ENCODE measurements around the gene MCM7.

MCM7 gene

DNA sequence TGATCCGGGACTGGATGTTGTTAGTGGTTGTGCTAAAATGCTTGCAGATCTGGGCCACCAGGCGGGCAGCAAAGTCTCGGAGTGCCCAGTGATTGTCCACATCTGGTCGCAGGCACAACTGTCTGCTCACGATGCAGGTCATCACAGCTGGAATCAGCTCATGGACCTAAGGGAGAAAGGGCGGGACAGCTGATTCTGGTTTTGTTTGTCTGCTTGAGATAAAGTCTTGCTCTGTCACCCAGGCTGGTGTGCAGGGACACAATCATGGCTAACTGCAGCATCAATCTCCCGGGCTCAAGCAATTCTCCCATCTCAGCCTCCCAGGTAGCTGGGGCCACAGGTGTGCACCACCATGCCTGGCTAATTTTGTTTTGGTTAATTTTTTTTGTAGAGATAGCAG lies 10.0 kb upstream of the MCM7 start:
- Histone ChIP-seq H2BK120ac (ENCODE audit: low read depth, low read length) (no peak overlapping the region), H4K8ac (ENCODE audit: low read depth, low read length) (no peak overlapping the region), H2BK15ac (ENCODE audit: low read length) (no peak overlapping the region), H2BK5ac (ENCODE audit: low read length) (no peak overlapping the region), H3K36me3 (replicated peaks in 1 of 2; ENCODE audit: control insufficient read depth in 2 of 2, insufficient read depth in 2 of 2, low read length in 2 of 2) (peaks cover 55 to 87% of the 10 kb centered on the region in 2 donors), H3K9ac (ENCODE audit: low read depth, low read length, poor library complexity) (no peak overlapping the region), H3K14ac (ENCODE audit: low read length) (no peak overlapping the region), H3K4me3 (ENCODE audit: low read length in 2 of 2) (no peak overlapping the region), H2AFZ (ENCODE audit: low read length) (no peak overlapping the region), H3K9me3 (replicated peaks in 1 of 2; ENCODE audit: control insufficient read depth in 2 of 2, insufficient read depth in 1 of 2, low read depth in 1 of 2, low read length in 2 of 2) (peaks cover 0 to 2% of the 10 kb centered on the region in 2 donors), H3K4me1 (ENCODE audit: control insufficient read depth in 2 of 2, insufficient read depth in 1 of 2, low read depth in 1 of 2, low read length in 2 of 2) (no peaks in the 10 kb centered on the region), H3K27me3 (ENCODE audit: control insufficient read depth in 3 of 3, insufficient read depth in 3 of 3, low read depth in 1 of 3, low read length in 3 of 3) (no peaks in the 10 kb centered on the region), H3K23ac (ENCODE audit: low read depth, low read length, poor library complexity) (no peak overlapping the region), H3K27ac (replicated peaks; ENCODE audit: low read length) (no peak overlapping the region), H3K4me2 (ENCODE audit: insufficient read depth, low read length, poor library complexity, severe bottlenecking) (no peak overlapping the region), H3K4ac (ENCODE audit: low read length) (no peak overlapping the region), H4K91ac (ENCODE audit: low read depth, low read length, poor library complexity) (no peak overlapping the region), H2BK12ac (ENCODE audit: low read length) (no peak overlapping the region), H2AK5ac (ENCODE audit: low read depth, low read length) (no peak overlapping the region), H3K18ac (ENCODE audit: low read length) (no peak overlapping the region), H3K79me1 (ENCODE audit: low read depth, low read length) (peaks cover 3% of the 10 kb centered on the region)
- WGBS, 2 donors (ENCODE audit: extremely low coverage in 2 of 2, insufficient read length in 2 of 2, insufficient replicate concordance in 1 of 2): no CpG with 5 or more reads among the region's 7 CpGs
- DNase-seq (ENCODE audit: low spot score): no peak

- H2BK12ac ChIP-seq (ENCODE audit: low read length): no peak overlapping the region
- no peak overlapping the region for H3K18ac ChIP-seq (ENCODE audit: low read length)
- H3K27ac ChIP-seq (replicated peaks; ENCODE audit: low read length): no peak overlapping the region
- H4K8ac ChIP-seq (ENCODE audit: low read depth, low read length): peak overlapping the region; percentile 82
- no peak overlapping the region for H3K14ac ChIP-seq (ENCODE audit: low read length)
- DNase-seq (ENCODE audit: low spot score): no peak
- no peak overlapping the region for H2BK120ac ChIP-seq (ENCODE audit: low read depth, low read length)
- no peak overlapping the region for H2AK5ac ChIP-seq (ENCODE audit: low read depth, low read length)
- H3K4ac ChIP-seq (ENCODE audit: low read length): no peak overlapping the region
- WGBS, 2 donors (ENCODE audit: extremely low coverage in 2 of 2, insufficient read length in 2 of 2, insufficient replicate concordance in 1 of 2): no CpG with 5 or more reads among the region's 12 CpGs
- H2AFZ ChIP-seq (ENCODE audit: low read length): no peak overlapping the region
- no peak overlapping the region for H3K4me2 ChIP-seq (ENCODE audit: insufficient read depth, low read length, poor library complexity, severe bottlenecking)
- H3K4me1 ChIP-seq (ENCODE audit: control insufficient read depth in 2 of 2, insufficient read depth in 1 of 2, low read depth in 1 of 2, low read length in 2 of 2): no peaks in the 10 kb centered on the region
- H3K4me3 ChIP-seq (ENCODE audit: low read length in 2 of 2): no peak overlapping the region
- no peak overlapping the region for H4K91ac ChIP-seq (ENCODE audit: low read depth, low read length, poor library complexity)
- H3K9ac ChIP-seq (ENCODE audit: low read depth, low read length, poor library complexity): no peak overlapping the region
- H3K23ac ChIP-seq (ENCODE audit: low read depth, low read length, poor library complexity): no peak overlapping the region
- peaks cover 0 to 2% of the 10 kb centered on the region in 2 donors for H3K9me3 ChIP-seq (replicated peaks in 1 of 2; ENCODE audit: control insufficient read depth in 2 of 2, insufficient read depth in 1 of 2, low read depth in 1 of 2, low read length in 2 of 2)
- peaks cover 3% of the 10 kb centered on the region for H3K79me1 ChIP-seq (ENCODE audit: low read depth, low read length)
- no peak overlapping the region for H2BK15ac ChIP-seq (ENCODE audit: low read length)
- H3K36me3 ChIP-seq (replicated peaks in 1 of 2; ENCODE audit: control insufficient read depth in 2 of 2, insufficient read depth in 2 of 2, low read length in 2 of 2): peaks cover 58 to 95% of the 10 kb centered on the region in 2 donors
- no peak overlapping the region for H2BK5ac ChIP-seq (ENCODE audit: low read length)
- no peaks in the 10 kb centered on the region for H3K27me3 ChIP-seq (ENCODE audit: control insufficient read depth in 3 of 3, insufficient read depth in 3 of 3, low read depth in 1 of 3, low read length in 3 of 3)
Observed at GRCh38 chr7:100109521-100110163, 8.4 kb upstream of the MCM7 start.

GRCh38 chr7:100107890-100108289 lies 6.7 kb upstream of the MCM7 start:
- H2BK5ac ChIP-seq (ENCODE audit: low read length): peak overlapping the region; percentile 75
- no peak overlapping the region for H2BK120ac ChIP-seq (ENCODE audit: low read depth, low read length)
- H3K27ac ChIP-seq (replicated peaks; ENCODE audit: low read length): no peak overlapping the region

DNA sequence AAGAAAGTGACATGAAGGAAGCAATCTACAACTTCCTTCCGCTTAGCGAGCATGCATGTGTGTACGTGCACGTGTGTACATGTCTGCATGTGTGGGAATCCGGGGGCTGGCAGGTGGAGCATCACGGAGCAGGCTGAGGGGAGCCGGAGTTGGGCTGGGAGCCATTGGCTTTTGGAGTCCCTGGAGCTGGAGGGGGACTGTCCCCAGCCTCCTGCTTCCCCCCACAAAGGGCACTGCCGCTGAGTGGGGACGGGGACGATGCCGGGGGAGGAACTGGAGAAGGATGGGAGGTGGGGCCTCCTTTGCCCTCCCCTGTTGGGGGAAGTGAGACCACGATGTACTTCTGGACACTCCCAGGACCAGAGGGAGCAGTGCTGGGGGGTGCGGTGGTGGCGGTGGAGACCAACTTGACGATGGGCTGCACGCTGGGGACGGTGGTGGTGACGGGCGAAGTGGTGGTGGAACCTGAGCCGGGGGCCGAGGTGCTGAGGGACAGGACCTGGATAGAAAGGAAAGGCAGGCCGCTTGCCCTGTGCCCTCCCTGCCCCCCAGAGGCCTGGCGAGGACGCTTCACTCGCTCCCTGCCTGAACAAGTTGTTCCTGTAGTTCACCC lies 6.0 kb upstream of the MCM7 start:
- no peak overlapping the region for H3K18ac ChIP-seq (ENCODE audit: low read length)
- H2BK5ac ChIP-seq (ENCODE audit: low read length): no peak overlapping the region
- H2AK5ac ChIP-seq (ENCODE audit: low read depth, low read length): no peak overlapping the region
- no peak overlapping the region for H3K9ac ChIP-seq (ENCODE audit: low read depth, low read length, poor library complexity)
- no peak overlapping the region for H2BK15ac ChIP-seq (ENCODE audit: low read length)
- H3K4me3 ChIP-seq (ENCODE audit: low read length in 2 of 2): no peak overlapping the region
- H3K79me1 ChIP-seq (ENCODE audit: low read depth, low read length): no peaks in the 10 kb centered on the region
- no peak overlapping the region for H2BK120ac ChIP-seq (ENCODE audit: low read depth, low read length)
- no peak overlapping the region for H3K27ac ChIP-seq (replicated peaks; ENCODE audit: low read length)
- WGBS, 2 donors (ENCODE audit: extremely low coverage in 2 of 2, insufficient read length in 2 of 2, insufficient replicate concordance in 1 of 2): no CpG with 5 or more reads among the region's 25 CpGs
- peaks cover 0 to 2% of the 10 kb centered on the region in 2 donors for H3K9me3 ChIP-seq (replicated peaks in 1 of 2; ENCODE audit: control insufficient read depth in 2 of 2, insufficient read depth in 1 of 2, low read depth in 1 of 2, low read length in 2 of 2)
- no peak overlapping the region for H4K91ac ChIP-seq (ENCODE audit: low read depth, low read length, poor library complexity)
- H3K4ac ChIP-seq (ENCODE audit: low read length): no peak overlapping the region
- H3K4me2 ChIP-seq (ENCODE audit: insufficient read depth, low read length, poor library complexity, severe bottlenecking): no peak overlapping the region
- peaks cover 47 to 86% of the 10 kb centered on the region in 2 donors for H3K36me3 ChIP-seq (replicated peaks in 1 of 2; ENCODE audit: control insufficient read depth in 2 of 2, insufficient read depth in 2 of 2, low read length in 2 of 2)
- no peaks in the 10 kb centered on the region for H3K27me3 ChIP-seq (ENCODE audit: control insufficient read depth in 3 of 3, insufficient read depth in 3 of 3, low read depth in 1 of 3, low read length in 3 of 3)
- H2BK12ac ChIP-seq (ENCODE audit: low read length): no peak overlapping the region
- H3K23ac ChIP-seq (ENCODE audit: low read depth, low read length, poor library complexity): peak overlapping the region; percentile 85
- H4K8ac ChIP-seq (ENCODE audit: low read depth, low read length): no peak overlapping the region
- H2AFZ ChIP-seq (ENCODE audit: low read length): no peak overlapping the region
- H3K4me1 ChIP-seq (ENCODE audit: control insufficient read depth in 2 of 2, insufficient read depth in 1 of 2, low read depth in 1 of 2, low read length in 2 of 2): peaks cover 3 to 9% of the 10 kb centered on the region in 2 donors
- no peak overlapping the region for H3K14ac ChIP-seq (ENCODE audit: low read length)
- no peak for DNase-seq (ENCODE audit: low spot score)

More at GRCh38 chr7:100107890-100108289, 6.7 kb upstream of the MCM7 start:
- no peaks in the 10 kb centered on the region for H3K27me3 ChIP-seq (ENCODE audit: control insufficient read depth in 3 of 3, insufficient read depth in 3 of 3, low read depth in 1 of 3, low read length in 3 of 3)
- H4K91ac ChIP-seq (ENCODE audit: low read depth, low read length, poor library complexity): no peak overlapping the region
- H3K14ac ChIP-seq (ENCODE audit: low read length): no peak overlapping the region
- H3K9me3 ChIP-seq (replicated peaks in 1 of 2; ENCODE audit: control insufficient read depth in 2 of 2, insufficient read depth in 1 of 2, low read depth in 1 of 2, low read length in 2 of 2): peaks cover 0 to 2% of the 10 kb centered on the region in 2 donors
- H2BK15ac ChIP-seq (ENCODE audit: low read length): no peak overlapping the region
- peaks cover 0 to 4% of the 10 kb centered on the region in 2 donors for H3K4me1 ChIP-seq (ENCODE audit: control insufficient read depth in 2 of 2, insufficient read depth in 1 of 2, low read depth in 1 of 2, low read length in 2 of 2)
- H2AK5ac ChIP-seq (ENCODE audit: low read depth, low read length): no peak overlapping the region
- peak overlapping the region; percentile 44 for H3K9ac ChIP-seq (ENCODE audit: low read depth, low read length, poor library complexity)
- H3K4me2 ChIP-seq (ENCODE audit: insufficient read depth, low read length, poor library complexity, severe bottlenecking): no peak overlapping the region
- H3K79me1 ChIP-seq (ENCODE audit: low read depth, low read length): no peaks in the 10 kb centered on the region
- H3K23ac ChIP-seq (ENCODE audit: low read depth, low read length, poor library complexity): peak overlapping the region; percentile 85
- H3K36me3 ChIP-seq (replicated peaks in 1 of 2; ENCODE audit: control insufficient read depth in 2 of 2, insufficient read depth in 2 of 2, low read length in 2 of 2): peaks cover 50 to 91% of the 10 kb centered on the region in 2 donors
- no CpG with 5 or more reads among the region's 11 CpGs for WGBS, 2 donors (ENCODE audit: extremely low coverage in 2 of 2, insufficient read length in 2 of 2, insufficient replicate concordance in 1 of 2)
- H3K4ac ChIP-seq (ENCODE audit: low read length): no peak overlapping the region
- no peak overlapping the region for H2AFZ ChIP-seq (ENCODE audit: low read length)
- DNase-seq (ENCODE audit: low spot score): no peak
- H4K8ac ChIP-seq (ENCODE audit: low read depth, low read length): no peak overlapping the region
- no peak overlapping the region for H3K4me3 ChIP-seq (ENCODE audit: low read length in 2 of 2)
- H2BK12ac ChIP-seq (ENCODE audit: low read length): no peak overlapping the region
- H3K18ac ChIP-seq (ENCODE audit: low read length): no peak overlapping the region

All from neuronal stem cell (in vitro differentiated cells).